Hepatocyte (in vitro differentiated cells): ENCODE measurements around the gene PDIA2.

Experiments
- CTCF ChIP-seq: fragments of 200-600 bp; sonication (generic); IDR thresholded peaks from 2 replicates; pipeline ENCODE4 v1.5.1; 2016; ENCODE audit warnings: antibody characterized with exemption, mild to moderate bottlenecking; ENCODE audit not compliant: poor library complexity
- EZH2 ChIP-seq: fragments of 200-600 bp; sonication (generic); IDR thresholded peaks from 2 replicates; pipeline ENCODE4 v1.6.1; 2016; ENCODE audit warnings: antibody characterized with exemption, mild to moderate bottlenecking, borderline replicate concordance
- EZH2phosphoT487 ChIP-seq: fragments of 200-600 bp; sonication (generic); IDR thresholded peaks from one replicate; pipeline ENCODE4 v1.6.1; 2018; ENCODE audit warnings: antibody characterized with exemption, mild to moderate bottlenecking, low read depth, moderate library complexity; ENCODE audit not compliant: unreplicated experiment, severe bottlenecking

GRCh38 chr16:280991-281659, 1.8 kb upstream of the PDIA2 start:
- no peak for TF ChIP-seq CTCF
- no peak for TF ChIP-seq EZH2
- TF ChIP-seq EZH2phosphoT487: no peak
